ENCODE results near the gene POLL.

Gene POLL

DNA sequence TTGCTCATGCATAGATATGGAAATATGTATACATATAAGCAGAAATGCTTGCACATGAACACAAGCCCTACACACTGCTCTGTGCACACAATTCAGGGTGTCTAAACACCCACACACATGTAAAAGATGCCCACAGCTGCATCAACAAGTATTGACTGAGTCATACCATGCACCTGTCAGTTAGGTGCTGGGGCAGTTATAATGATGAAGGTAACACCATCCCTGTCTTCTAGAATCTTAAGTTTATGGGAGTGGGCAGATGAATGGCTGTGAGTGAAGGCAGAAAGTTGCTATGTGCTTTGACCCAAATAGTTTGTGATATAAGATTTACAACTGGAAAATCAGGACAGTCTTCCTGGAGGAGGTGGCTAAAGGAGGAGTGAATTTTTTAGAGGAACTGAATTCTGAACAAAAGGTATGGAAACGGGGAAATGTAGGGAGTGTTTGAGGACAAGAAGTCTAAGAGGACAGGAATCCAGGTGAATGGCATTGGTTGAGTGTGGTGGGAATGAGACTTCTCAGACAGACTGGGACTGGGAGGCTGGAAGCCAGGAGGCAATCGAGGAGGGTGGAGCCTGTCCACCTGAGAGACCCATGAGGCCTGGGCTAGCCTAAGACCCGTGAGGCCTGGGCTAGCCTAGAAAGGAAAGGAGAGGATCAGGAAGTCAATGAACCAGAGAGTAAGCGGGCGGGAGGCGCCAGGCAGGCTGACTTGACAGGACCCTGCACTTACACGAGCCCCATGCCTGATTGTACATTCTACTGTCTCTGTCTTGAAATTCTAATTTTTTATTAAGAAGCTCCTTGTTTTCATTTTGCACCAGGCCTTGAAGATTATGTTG lies 20.7 kb downstream of the POLL start:
- peaks cover 37 to 51% of the 10 kb centered on the region in 2 donors for H3K27me3 ChIP-seq (ENCODE audit: control insufficient read depth in 2 of 2, insufficient read depth in 2 of 2, low read length in 2 of 2)
- H3K9me3 ChIP-seq (ENCODE audit: control insufficient read depth in 2 of 2, low read length in 2 of 2), result no peaks in the 10 kb centered on the region
- no peaks in the 10 kb centered on the region for H3K36me3 ChIP-seq (ENCODE audit: control insufficient read depth in 2 of 2, insufficient read depth in 2 of 2, low read length in 2 of 2)
- no peak overlapping the region for H3K27ac ChIP-seq (ENCODE audit: low read depth in 2 of 2, low read length in 2 of 2)
- no peak overlapping the region for H3K9ac ChIP-seq (ENCODE audit: low read depth in 1 of 2, low read length in 2 of 2)
- no peak overlapping the region for H3K4me3 ChIP-seq (ENCODE audit: low read length in 2 of 2)
- peaks cover 9 to 10% of the 10 kb centered on the region in 2 donors for H3K4me1 ChIP-seq (ENCODE audit: control insufficient read depth in 2 of 2, insufficient read depth in 2 of 2, low read length in 2 of 2)

DNA sequence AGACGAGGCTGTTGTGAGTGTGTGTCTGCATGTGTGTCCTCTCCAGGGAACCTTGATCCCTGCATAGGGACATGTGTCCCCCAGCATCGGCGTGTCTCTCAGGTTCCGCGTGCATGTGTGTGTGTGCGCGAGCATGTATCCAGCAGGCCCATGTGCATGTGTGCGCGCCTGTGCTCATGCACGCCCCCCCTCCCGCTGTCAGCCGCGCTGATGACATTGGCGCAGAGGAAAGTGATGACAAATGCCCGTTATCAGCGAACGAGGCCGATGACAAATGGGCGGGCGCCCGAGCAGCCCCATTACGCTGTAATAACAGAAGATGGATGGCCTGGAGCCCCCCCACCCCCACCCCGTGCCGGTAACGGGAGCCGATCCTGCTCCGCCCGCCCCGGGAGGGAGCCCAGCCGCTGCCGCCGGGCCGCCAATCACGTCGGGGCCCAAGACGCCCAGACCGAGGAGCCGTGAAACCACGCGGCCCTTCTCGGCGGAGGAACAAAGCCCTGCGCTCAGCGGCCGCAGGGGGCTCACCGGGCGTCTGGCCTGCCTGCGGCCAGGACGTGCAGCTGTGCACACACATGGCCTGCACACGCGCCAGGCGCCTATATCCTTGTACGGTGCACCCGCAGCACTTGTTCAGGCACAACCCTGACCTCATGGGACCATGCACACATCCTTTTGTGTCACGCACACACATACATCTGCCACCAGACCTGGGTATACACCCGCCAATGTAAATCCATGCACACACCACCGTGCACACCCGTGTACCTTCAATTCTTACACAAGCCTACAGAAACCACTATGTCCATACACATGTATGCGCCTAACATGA lies 21.5 kb downstream of the POLL start:
- Histone ChIP-seq H3K9ac (ENCODE audit: low read depth in 1 of 2, low read length in 2 of 2) (no peak overlapping the region), H3K4me3 (ENCODE audit: low read length in 2 of 2) (no peak overlapping the region), H3K36me3 (ENCODE audit: control insufficient read depth in 2 of 2, insufficient read depth in 2 of 2, low read length in 2 of 2) (no peaks in the 10 kb centered on the region), H3K9me3 (ENCODE audit: control insufficient read depth in 2 of 2, low read length in 2 of 2) (no peaks in the 10 kb centered on the region), H3K27me3 (ENCODE audit: control insufficient read depth in 2 of 2, insufficient read depth in 2 of 2, low read length in 2 of 2) (peaks cover 37 to 54% of the 10 kb centered on the region in 2 donors), H3K27ac (ENCODE audit: low read depth in 2 of 2, low read length in 2 of 2) (no peak overlapping the region), H3K4me1 (ENCODE audit: control insufficient read depth in 2 of 2, insufficient read depth in 2 of 2, low read length in 2 of 2) (peaks cover 9 to 10% of the 10 kb centered on the region in 2 donors)

DNA sequence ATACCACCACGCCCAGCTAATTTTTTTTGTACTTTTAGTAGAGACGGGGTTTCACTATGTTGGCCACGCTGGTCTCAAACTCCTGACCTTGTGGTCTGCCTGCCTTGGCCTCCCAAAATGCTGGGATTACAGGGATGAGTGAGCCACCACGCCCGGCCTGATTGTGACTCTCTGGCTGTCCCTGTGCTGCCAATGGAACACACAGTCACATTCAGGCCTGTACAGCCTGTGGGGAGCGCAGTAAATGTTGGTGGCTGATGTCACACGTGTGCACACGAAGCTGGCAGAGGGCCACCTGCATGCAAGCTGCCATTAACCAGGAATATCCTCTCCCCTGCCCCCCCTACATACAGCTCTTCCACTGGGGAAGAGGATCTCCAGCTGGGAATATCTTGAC lies 22.1 kb downstream of the POLL start:
- Histone ChIP-seq H3K9ac (ENCODE audit: low read depth in 1 of 2, low read length in 2 of 2) (no peak overlapping the region), H3K27me3 (ENCODE audit: control insufficient read depth in 2 of 2, insufficient read depth in 2 of 2, low read length in 2 of 2) (peaks cover 37 to 55% of the 10 kb centered on the region in 2 donors)

DNA sequence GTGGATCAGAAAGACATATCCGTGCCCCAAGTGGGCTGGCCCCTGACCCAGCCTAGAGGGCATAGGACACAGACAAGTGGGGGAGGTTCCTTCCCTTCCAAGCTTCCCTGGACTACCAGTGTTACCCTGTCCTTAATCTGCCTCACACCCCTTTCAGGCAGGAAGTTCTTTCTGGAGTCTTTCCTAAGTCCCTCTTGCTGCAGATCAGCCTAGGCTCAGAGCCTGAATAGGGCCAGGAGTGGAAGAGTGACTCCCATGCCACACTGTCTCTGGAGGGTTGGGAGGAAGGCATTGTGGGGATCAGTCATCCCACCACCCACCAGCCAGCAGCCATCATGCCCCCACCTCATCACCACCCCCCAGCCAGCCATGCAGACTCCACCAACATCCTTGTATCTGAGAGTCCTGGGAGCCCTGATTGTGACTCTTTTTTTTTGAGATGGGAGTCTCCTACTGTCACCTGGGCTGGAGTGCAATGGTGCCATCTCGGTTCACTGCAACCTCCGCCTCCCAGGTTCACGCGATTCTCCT lies 22.6 kb downstream of the POLL start:
- Histone ChIP-seq H3K36me3 (ENCODE audit: control insufficient read depth in 2 of 2, insufficient read depth in 2 of 2, low read length in 2 of 2) (no peaks in the 10 kb centered on the region), H3K9ac (ENCODE audit: low read depth in 1 of 2, low read length in 2 of 2) (no peak overlapping the region), H3K27ac (ENCODE audit: low read depth in 2 of 2, low read length in 2 of 2) (no peak overlapping the region), H3K4me1 (ENCODE audit: control insufficient read depth in 2 of 2, insufficient read depth in 2 of 2, low read length in 2 of 2) (peaks cover 6 to 7% of the 10 kb centered on the region in 2 donors), H3K9me3 (ENCODE audit: control insufficient read depth in 2 of 2, low read length in 2 of 2) (no peaks in the 10 kb centered on the region), H3K27me3 (ENCODE audit: control insufficient read depth in 2 of 2, insufficient read depth in 2 of 2, low read length in 2 of 2) (peaks cover 37 to 55% of the 10 kb centered on the region in 2 donors), H3K4me3 (ENCODE audit: low read length in 2 of 2) (no peak overlapping the region)

More for the DNA sequence above, 22.1 kb downstream of the POLL start:
- Histone ChIP-seq H3K4me1 (ENCODE audit: control insufficient read depth in 2 of 2, insufficient read depth in 2 of 2, low read length in 2 of 2) (peaks cover 9 to 10% of the 10 kb centered on the region in 2 donors), H3K4me3 (ENCODE audit: low read length in 2 of 2) (no peak overlapping the region), H3K9me3 (ENCODE audit: control insufficient read depth in 2 of 2, low read length in 2 of 2) (no peaks in the 10 kb centered on the region), H3K36me3 (ENCODE audit: control insufficient read depth in 2 of 2, insufficient read depth in 2 of 2, low read length in 2 of 2) (no peaks in the 10 kb centered on the region), H3K27ac (ENCODE audit: low read depth in 2 of 2, low read length in 2 of 2) (no peak overlapping the region)

DNA sequence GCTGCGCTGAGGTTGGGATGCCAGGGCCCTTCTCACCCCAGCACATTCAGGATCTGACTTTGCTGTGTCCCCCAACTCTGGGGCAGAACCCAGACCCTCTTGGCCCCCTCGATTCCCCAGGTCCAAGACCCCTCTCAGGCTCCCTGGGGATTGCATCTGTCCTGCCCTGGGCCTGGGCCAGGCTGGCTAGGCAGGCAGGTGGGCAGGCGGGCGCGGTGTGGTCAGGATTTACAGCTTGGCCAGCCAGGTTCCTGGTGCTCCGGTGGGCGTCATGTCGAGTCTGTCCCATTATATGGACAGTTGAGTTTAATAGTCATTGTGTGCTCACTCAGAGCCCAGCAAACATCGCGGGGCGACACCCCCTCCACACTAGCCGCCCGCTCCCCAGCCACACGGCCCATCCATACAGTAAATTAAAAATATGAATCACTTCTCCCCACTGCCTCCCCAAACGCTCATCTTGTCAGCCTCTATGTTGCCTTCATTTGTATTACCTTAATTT lies 23.5 kb downstream of the POLL start:
- no peak overlapping the region for H3K4me3 ChIP-seq (ENCODE audit: low read length in 2 of 2)
- H3K27me3 ChIP-seq (ENCODE audit: control insufficient read depth in 2 of 2, insufficient read depth in 2 of 2, low read length in 2 of 2), result peaks cover 35 to 50% of the 10 kb centered on the region in 2 donors
- no peak overlapping the region for H3K9ac ChIP-seq (ENCODE audit: low read depth in 1 of 2, low read length in 2 of 2)
- H3K9me3 ChIP-seq (ENCODE audit: control insufficient read depth in 2 of 2, low read length in 2 of 2), result no peaks in the 10 kb centered on the region
- H3K27ac ChIP-seq (ENCODE audit: low read depth in 2 of 2, low read length in 2 of 2), result no peak overlapping the region
- no peaks in the 10 kb centered on the region for H3K36me3 ChIP-seq (ENCODE audit: control insufficient read depth in 2 of 2, insufficient read depth in 2 of 2, low read length in 2 of 2)
- peaks cover 0 to under 1% of the 10 kb centered on the region in 2 donors for H3K4me1 ChIP-seq (ENCODE audit: control insufficient read depth in 2 of 2, insufficient read depth in 2 of 2, low read length in 2 of 2)

DNA sequence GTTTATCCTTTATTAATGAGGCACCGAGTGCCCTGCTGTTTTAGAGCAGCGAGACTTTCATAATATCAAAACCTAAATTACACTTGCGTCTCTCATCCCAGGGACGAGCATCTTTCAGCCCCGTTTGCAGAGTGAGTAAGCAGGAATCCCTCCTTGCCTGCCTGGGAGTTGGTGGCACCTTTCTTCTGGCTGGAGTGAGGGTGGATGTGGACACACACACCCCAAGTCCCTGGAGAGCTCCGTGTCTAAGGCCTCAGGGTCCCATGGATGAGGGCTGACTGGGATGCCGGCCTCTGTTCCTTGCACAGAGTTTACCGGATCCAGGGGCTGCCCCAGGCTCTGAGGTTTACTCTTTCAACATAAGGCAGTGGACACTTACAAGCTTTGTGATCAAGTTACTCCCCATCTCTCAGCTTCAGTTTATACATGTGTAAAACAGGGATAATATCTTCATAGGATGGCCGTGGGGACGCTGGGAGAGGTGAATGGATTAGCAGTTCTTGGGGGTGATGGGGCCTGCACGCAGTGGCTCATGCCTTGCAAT lies 24.5 kb downstream of the POLL start:
- Histone ChIP-seq H3K4me3 (ENCODE audit: low read length in 2 of 2) (no peak overlapping the region), H3K27ac (ENCODE audit: low read depth in 2 of 2, low read length in 2 of 2) (no peak overlapping the region), H3K4me1 (ENCODE audit: control insufficient read depth in 2 of 2, insufficient read depth in 2 of 2, low read length in 2 of 2) (no peaks in the 10 kb centered on the region), H3K36me3 (ENCODE audit: control insufficient read depth in 2 of 2, insufficient read depth in 2 of 2, low read length in 2 of 2) (no peaks in the 10 kb centered on the region), H3K9ac (ENCODE audit: low read depth in 1 of 2, low read length in 2 of 2) (no peak overlapping the region), H3K27me3 (ENCODE audit: control insufficient read depth in 2 of 2, insufficient read depth in 2 of 2, low read length in 2 of 2) (peaks cover 28 to 45% of the 10 kb centered on the region in 2 donors), H3K9me3 (ENCODE audit: control insufficient read depth in 2 of 2, low read length in 2 of 2) (no peaks in the 10 kb centered on the region)

DNA sequence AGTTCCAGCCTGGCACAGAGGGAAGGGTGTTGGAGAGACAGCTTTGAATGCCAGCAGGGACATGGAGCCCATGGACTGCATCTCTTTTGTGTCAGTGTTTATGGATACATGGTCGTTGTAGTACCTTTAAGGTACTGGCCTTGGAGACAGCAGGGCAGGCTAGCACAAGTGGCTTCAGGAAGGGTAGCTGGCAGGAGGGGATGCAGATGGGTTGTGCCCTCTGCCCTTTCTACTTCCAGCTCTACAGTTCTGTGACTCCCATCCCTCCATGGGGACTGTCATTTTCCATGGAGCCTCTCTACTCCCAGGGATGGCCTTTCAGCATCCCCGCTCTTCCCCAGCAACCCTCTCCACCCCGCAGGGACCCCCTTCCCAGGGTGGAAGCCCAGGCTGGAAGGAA lies 25.1 kb downstream of the POLL start:
- no peaks in the 10 kb centered on the region for H3K4me1 ChIP-seq (ENCODE audit: control insufficient read depth in 2 of 2, insufficient read depth in 2 of 2, low read length in 2 of 2)
- peaks cover 22 to 40% of the 10 kb centered on the region in 2 donors for H3K27me3 ChIP-seq (ENCODE audit: control insufficient read depth in 2 of 2, insufficient read depth in 2 of 2, low read length in 2 of 2)
- H3K27ac ChIP-seq (ENCODE audit: low read depth in 2 of 2, low read length in 2 of 2), result no peak overlapping the region
- H3K4me3 ChIP-seq (ENCODE audit: low read length in 2 of 2), result no peak overlapping the region
- no peak overlapping the region for H3K9ac ChIP-seq (ENCODE audit: low read depth in 1 of 2, low read length in 2 of 2)
- H3K9me3 ChIP-seq (ENCODE audit: control insufficient read depth in 2 of 2, low read length in 2 of 2), result no peaks in the 10 kb centered on the region
- no peaks in the 10 kb centered on the region for H3K36me3 ChIP-seq (ENCODE audit: control insufficient read depth in 2 of 2, insufficient read depth in 2 of 2, low read length in 2 of 2)

DNA sequence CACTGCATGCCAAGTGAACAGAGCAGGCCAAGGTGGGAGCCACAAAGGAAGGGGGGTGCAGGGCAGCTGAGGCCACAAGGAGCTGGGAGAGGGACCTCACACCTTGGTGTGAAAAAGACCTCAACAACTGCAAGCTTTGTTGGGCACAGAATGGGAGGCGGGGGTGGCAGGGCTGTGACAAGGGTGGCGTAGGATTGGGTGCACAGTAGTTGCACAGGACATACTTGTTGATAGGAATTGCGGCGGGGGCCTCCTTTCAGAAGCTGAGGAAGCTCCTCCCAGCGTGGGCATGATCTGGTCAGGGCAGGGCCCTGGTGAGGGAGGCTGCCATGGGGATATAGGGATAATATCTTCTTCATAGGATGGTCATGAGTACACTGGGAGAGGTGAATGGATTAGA lies 25.8 kb downstream of the POLL start:
- H3K4me1 ChIP-seq (ENCODE audit: control insufficient read depth in 2 of 2, insufficient read depth in 2 of 2, low read length in 2 of 2), result no peaks in the 10 kb centered on the region
- no peak overlapping the region for H3K4me3 ChIP-seq (ENCODE audit: low read length in 2 of 2)
- no peak overlapping the region for H3K9ac ChIP-seq (ENCODE audit: low read depth in 1 of 2, low read length in 2 of 2)
- H3K36me3 ChIP-seq (ENCODE audit: control insufficient read depth in 2 of 2, insufficient read depth in 2 of 2, low read length in 2 of 2), result no peaks in the 10 kb centered on the region
- H3K27ac ChIP-seq (ENCODE audit: low read depth in 2 of 2, low read length in 2 of 2), result no peak overlapping the region
- H3K9me3 ChIP-seq (ENCODE audit: control insufficient read depth in 2 of 2, low read length in 2 of 2), result no peaks in the 10 kb centered on the region
- peaks cover 17 to 33% of the 10 kb centered on the region in 2 donors for H3K27me3 ChIP-seq (ENCODE audit: control insufficient read depth in 2 of 2, insufficient read depth in 2 of 2, low read length in 2 of 2)

DNA sequence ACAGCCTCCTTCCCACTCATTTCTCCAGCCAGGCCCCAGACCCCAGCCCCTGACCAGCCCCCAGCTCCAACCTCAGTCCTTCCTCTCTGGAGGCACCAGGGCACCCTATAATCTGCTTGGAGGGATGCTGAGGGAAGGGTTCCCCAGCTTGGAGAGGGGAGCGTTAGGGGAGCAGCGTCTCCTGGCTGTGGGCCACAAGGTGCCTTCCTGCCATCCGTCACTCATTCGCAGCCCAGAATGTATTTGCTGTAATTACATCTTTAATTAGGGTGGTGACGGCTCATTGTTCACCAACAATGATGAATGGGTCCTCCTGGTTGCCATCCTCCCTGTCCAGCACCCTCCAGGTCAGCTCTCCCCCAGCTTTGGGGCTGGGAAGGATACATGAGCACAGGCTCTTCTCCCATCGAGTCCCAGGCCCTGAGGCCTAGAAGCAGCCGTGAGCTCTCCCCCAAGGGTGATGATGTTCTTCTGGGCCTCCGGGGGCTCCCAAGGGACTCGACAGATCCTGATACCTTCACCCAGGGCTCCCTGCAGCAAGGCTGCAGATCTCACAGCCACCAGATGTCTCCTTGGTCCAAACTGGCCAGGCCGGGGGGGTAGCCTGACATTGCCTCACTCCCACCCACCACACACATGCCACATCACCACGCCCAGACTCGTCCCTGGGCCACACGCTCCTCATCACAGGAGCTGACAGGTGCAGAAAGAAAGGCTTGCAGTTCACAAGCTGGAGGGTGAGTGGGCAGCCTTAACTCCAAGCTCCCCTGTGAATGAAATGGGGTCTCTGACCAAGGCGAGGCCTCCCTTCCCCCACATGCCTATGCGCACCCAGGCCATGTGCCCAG lies 26.8 kb downstream of the POLL start:
- Histone ChIP-seq H3K27ac (ENCODE audit: low read depth in 2 of 2, low read length in 2 of 2) (no peak overlapping the region), H3K36me3 (ENCODE audit: control insufficient read depth in 2 of 2, insufficient read depth in 2 of 2, low read length in 2 of 2) (no peaks in the 10 kb centered on the region), H3K4me1 (ENCODE audit: control insufficient read depth in 2 of 2, insufficient read depth in 2 of 2, low read length in 2 of 2) (no peaks in the 10 kb centered on the region), H3K4me3 (ENCODE audit: low read length in 2 of 2) (no peak overlapping the region), H3K9me3 (ENCODE audit: control insufficient read depth in 2 of 2, low read length in 2 of 2) (no peaks in the 10 kb centered on the region), H3K9ac (ENCODE audit: low read depth in 1 of 2, low read length in 2 of 2) (no peak overlapping the region), H3K27me3 (ENCODE audit: control insufficient read depth in 2 of 2, insufficient read depth in 2 of 2, low read length in 2 of 2) (peaks cover 11 to 25% of the 10 kb centered on the region in 2 donors)

All from mucosa of rectum (tissue), 2 donors.